ENCODE data around the gene NPC1L1.

DNA sequence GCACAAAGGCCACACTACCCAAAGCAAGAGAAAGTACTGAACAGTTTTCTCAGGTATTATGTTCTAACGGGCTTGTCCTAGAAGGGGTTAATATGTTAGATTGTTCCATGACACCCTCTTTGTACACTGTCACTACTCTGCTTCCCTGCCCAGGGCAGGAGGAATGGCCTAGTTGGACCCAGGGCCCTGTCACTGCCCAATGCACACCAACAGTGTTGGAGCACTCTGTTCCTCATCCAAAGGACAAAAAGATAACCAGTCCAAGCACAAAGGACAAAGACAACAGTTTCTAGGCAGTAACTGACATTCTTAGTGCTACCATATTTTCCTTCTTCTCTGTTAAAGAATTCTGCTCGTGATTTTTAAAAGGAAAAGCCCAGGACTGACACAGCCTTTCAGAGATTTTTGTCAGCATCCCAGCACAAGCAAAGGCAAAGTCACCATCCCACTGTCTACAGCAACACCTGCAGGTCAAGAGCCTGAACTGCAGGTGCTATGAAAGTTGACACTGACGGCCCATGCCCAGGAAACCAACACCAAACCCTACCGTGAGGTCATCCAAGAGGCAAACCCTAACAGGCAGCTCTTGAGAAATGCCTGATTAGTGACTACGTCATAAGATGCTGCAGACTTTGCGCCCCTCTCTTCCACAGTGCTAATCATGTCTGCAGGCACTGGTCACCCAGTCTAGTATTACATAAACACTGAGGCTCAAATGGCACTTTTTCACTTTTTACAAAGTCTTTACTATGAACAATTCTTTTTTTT is 63.9 kb downstream of the NPC1L1 start:
- TF ChIP-seq, protein P1, sequence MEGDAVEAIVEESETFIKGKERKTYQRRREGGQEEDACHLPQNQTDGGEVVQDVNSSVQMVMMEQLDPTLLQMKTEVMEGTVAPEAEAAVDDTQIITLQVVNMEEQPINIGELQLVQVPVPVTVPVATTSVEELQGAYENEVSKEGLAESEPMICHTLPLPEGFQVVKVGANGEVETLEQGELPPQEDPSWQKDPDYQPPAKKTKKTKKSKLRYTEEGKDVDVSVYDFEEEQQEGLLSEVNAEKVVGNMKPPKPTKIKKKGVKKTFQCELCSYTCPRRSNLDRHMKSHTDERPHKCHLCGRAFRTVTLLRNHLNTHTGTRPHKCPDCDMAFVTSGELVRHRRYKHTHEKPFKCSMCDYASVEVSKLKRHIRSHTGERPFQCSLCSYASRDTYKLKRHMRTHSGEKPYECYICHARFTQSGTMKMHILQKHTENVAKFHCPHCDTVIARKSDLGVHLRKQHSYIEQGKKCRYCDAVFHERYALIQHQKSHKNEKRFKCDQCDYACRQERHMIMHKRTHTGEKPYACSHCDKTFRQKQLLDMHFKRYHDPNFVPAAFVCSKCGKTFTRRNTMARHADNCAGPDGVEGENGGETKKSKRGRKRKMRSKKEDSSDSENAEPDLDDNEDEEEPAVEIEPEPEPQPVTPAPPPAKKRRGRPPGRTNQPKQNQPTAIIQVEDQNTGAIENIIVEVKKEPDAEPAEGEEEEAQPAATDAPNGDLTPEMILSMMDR (conservative IDR thresholded peaks at IDR 0.05; ENCODE audit: low read depth, low read length) = peak; percentile 98
- TF ChIP-seq POLR2A (IDR thresholded peaks at IDR 0.05; ENCODE audit: low read depth, low read length) (0 out of 2 replicates have a peak, but pooled peaks have one; percentile 44), MAFK (IDR thresholded peaks at IDR 0.05; ENCODE audit: low read depth, low read length) (no peak), RAD21 (IDR thresholded peaks at IDR 0.05; ENCODE audit: low read length) (peak; percentile 98), FOS (IDR thresholded peaks at IDR 0.05; ENCODE audit: low read depth, low read length) (no peak), CEBPB (IDR thresholded peaks at IDR 0.05; ENCODE audit: low read depth, low read length) (peak; percentile 80), RFX5 (IDR thresholded peaks at IDR 0.05; ENCODE audit: low read depth, low read length) (no peak), SMC3 (IDR thresholded peaks at IDR 0.05; ENCODE audit: low read depth, low read length) (peak; percentile 97), NFE2L2 (IDR thresholded peaks at IDR 0.05; ENCODE audit: low read depth, low read length) (no peak), RCOR1 (IDR thresholded peaks at IDR 0.05; ENCODE audit: insufficient replicate concordance, low read length) (peak; percentile 35)
- TF ChIP-seq, protein P2, sequence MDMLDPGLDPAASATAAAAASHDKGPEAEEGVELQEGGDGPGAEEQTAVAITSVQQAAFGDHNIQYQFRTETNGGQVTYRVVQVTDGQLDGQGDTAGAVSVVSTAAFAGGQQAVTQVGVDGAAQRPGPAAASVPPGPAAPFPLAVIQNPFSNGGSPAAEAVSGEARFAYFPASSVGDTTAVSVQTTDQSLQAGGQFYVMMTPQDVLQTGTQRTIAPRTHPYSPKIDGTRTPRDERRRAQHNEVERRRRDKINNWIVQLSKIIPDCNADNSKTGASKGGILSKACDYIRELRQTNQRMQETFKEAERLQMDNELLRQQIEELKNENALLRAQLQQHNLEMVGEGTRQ (IDR thresholded peaks at IDR 0.05; ENCODE audit: low read depth, low read length) = no peak
- TF ChIP-seq, protein P3, sequence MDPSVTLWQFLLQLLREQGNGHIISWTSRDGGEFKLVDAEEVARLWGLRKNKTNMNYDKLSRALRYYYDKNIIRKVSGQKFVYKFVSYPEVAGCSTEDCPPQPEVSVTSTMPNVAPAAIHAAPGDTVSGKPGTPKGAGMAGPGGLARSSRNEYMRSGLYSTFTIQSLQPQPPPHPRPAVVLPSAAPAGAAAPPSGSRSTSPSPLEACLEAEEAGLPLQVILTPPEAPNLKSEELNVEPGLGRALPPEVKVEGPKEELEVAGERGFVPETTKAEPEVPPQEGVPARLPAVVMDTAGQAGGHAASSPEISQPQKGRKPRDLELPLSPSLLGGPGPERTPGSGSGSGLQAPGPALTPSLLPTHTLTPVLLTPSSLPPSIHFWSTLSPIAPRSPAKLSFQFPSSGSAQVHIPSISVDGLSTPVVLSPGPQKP (IDR thresholded peaks at IDR 0.05; ENCODE audit: borderline replicate concordance, low read depth, low read length) = no peak
